GM21526 (cell line): ENCODE measurements around the gene PPP2R1A.
"Not testable (repeated sequence)": the region's sequence is repeated elsewhere in the genome, so short reads cannot be mapped to it uniquely, and the experiment has no call there.

Experiments used
- ATAC-seq: cut with Tn5 transposase; IDR thresholded peaks from one replicate; pipeline ENCODE4 v1.9.1; 2021; ENCODE audit warnings: moderate library complexity; ENCODE audit not compliant: unreplicated experiment, low FRiP score

Gene PPP2R1A

GRCh38 chr19:52237197-52237596 is 47.3 kb downstream of the PPP2R1A start:
- ATAC-seq, result no peak

- ATAC-seq, result no peak
These were observed 48.0 kb downstream of the PPP2R1A start for GRCh38 chr19:52237771-52238400.

GRCh38 chr19:52244021-52244420 is 54.2 kb downstream of the PPP2R1A start:
- ATAC-seq, result no peak

DNA sequence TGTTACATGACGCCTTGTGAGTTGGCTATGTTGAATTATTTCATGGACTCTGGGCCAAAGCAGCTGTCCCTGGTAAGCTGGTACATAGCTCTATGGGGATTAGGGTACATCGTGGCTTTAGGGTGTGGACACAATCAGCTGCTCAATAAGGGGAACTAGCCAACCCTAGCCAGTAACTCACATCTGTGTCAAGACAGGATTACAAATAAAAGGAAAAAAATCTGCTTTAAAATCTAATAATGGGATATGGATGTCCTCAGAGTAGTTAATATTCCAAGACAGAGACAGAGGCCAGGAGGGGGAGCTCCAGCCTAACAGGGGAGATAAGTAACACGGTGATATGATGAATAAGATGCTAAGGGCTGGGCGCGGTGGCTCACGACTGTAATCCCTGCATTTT is 58.4 kb downstream of the PPP2R1A start:
- no peak for ATAC-seq

DNA sequence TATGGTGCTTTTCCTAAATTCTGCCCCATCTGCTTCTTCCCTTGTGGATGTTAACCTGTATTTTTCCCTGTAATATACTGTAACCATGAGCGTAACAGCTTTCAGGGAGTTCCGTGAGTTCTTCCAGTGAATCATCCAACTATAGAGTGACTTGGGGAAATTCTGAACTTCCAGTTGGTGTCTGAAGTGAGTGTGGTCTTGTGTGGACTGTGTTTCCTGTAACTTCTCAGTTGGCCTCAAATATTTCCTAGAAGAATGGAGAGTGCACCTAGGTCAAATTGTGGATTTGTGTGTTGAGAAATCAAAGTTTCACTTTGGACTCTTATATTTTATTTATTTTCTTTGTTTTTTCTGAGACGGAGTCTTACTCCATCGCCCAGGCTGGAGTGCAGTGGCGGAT is 68.6 kb downstream of the PPP2R1A start:
- no peak for ATAC-seq

- ATAC-seq, result not testable (repeated sequence)
These were observed 75.7 kb downstream of the PPP2R1A start for GRCh38 chr19:52265556-52265955.

- ATAC-seq, result peak; percentile 88
These were observed 79.7 kb downstream of the PPP2R1A start, which contains the start of gene ZNF766 for GRCh38 chr19:52269338-52270261. Gene ZNF766 (plus strand): TSS chr19:52269587. CDS start chr19:52269614, 27 bp downstream.

- no peak for ATAC-seq
These were observed 80.5 kb downstream of the PPP2R1A start for GRCh38 chr19:52270266-52270885.

- no peak for ATAC-seq
These were observed 83.4 kb downstream of the PPP2R1A start for GRCh38 chr19:52273301-52273700.

- ATAC-seq, result no peak
These were observed 84.3 kb downstream of the PPP2R1A start for GRCh38 chr19:52274191-52274590.

DNA sequence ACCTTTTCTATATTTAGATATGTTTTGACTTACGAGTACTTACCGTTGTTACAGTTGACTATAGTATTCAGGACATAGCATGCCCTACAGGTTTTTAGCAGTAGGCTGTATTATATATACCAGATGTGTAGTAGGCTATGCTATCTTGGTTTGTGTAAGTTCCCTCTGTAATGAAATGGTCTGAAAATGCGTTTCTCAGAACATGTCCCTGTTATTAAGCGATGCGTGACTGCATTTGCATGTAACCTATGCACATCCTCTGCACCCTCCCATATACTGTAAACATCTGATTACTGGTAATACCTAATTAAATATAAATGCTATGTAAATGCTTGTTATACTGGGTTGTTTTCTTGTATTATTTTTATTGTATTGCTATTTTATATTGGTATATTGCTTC is 86.1 kb downstream of the PPP2R1A start:
- ATAC-seq, result no peak

GRCh38 chr19:52277471-52277870 is 87.6 kb downstream of the PPP2R1A start:
- ATAC-seq, result no peak
